WTC11 (cell line): ENCODE results near the gene RABL6. TPM values are rescaled to one million over a fixed set of nuclear protein-coding genes. Genes with fewer than 3 reads are reported as not detected.

Source experiments
- ATAC-seq: fragments of 200-7000 bp; cut with Tn5 transposase; 2 replicates; pipeline ENCODE4 v1.10.0; 2021; ENCODE audit warnings: mild to moderate bottlenecking, moderate library complexity
- CTCF ChIA-PET: fragments of 300-600 bp; sonication (Branson Sonifier 250); formaldehyde crosslinking; loops from one replicate; lab custom pipeline; 2021; ENCODE audit warnings: antibody characterized with exemption; lab: Charles Lee
- POLR2A ChIA-PET: fragments of 350-600 bp; sonication (Branson Sonifier 250); formaldehyde crosslinking; loops from one replicate; lab custom pipeline; 2021; ENCODE audit warnings: antibody characterized with exemption; lab: Charles Lee
- DNase-seq: peaks from one replicate; pipeline ENCODE4 v3.0.0; 2021; ENCODE audit warnings: low spot score
- H3K27ac Mint-ChIP-seq: 2 replicates; pipeline ENCODE4 v1.8.0; 2021; ENCODE audit warnings: mixed read lengths
- H3K27me3 Mint-ChIP-seq: 2 replicates; pipeline ENCODE4 v1.8.0; 2021; ENCODE audit warnings: low read depth, mild to moderate bottlenecking, moderate library complexity, mixed read lengths
- H3K36me3 Mint-ChIP-seq: 2 replicates; pipeline ENCODE4 v1.8.0; 2021; ENCODE audit warnings: mixed read lengths
- H3K4me1 Mint-ChIP-seq: 2 replicates; pipeline ENCODE4 v1.8.0; 2022; ENCODE audit warnings: mixed read lengths
- H3K4me3 Mint-ChIP-seq: 2 replicates; pipeline ENCODE4 v1.8.0; 2021; ENCODE audit warnings: mild to moderate bottlenecking, moderate library complexity, mixed read lengths
- H3K9me3 Mint-ChIP-seq: 2 replicates; pipeline ENCODE4 v1.8.0; 2021; ENCODE audit warnings: mixed read lengths
- AR ChIP-seq: fragments of 250-450 bp; sonication (Bioruptor Pico); IDR thresholded peaks from 2 replicates; pipeline ENCODE4 v1.9.0; 2021; ENCODE audit warnings: mild to moderate bottlenecking
- CREB1 ChIP-seq: sonication (generic); formaldehyde crosslinking; IDR thresholded peaks from 2 replicates; pipeline ENCODE4 v1.8.0; 2023; ENCODE audit warnings: mild to moderate bottlenecking, missing genetic modification reagents
- EMX1 ChIP-seq: fragments of 250-450 bp; sonication (Bioruptor Pico); IDR thresholded peaks from 2 replicates; pipeline ENCODE4 v1.8.0; 2021; ENCODE audit warnings: mild to moderate bottlenecking
- ETV6 ChIP-seq: sonication (generic); formaldehyde crosslinking; IDR thresholded peaks from 2 replicates; pipeline ENCODE4 v1.8.1; 2022; ENCODE audit warnings: mild to moderate bottlenecking, missing genetic modification reagents
- FOXK1 ChIP-seq: sonication (generic); formaldehyde crosslinking; IDR thresholded peaks from 2 replicates; pipeline ENCODE4 v1.8.0; 2022; ENCODE audit warnings: mild to moderate bottlenecking, moderate library complexity, missing genetic modification reagents
- GTF2I ChIP-seq: fragments of 250-450 bp; sonication (Bioruptor Pico); conservative IDR thresholded peaks from 2 replicates; pipeline ENCODE4 v1.4.0; 2021; ENCODE audit warnings: mild to moderate bottlenecking
- IRF1 ChIP-seq: sonication (generic); formaldehyde crosslinking; IDR thresholded peaks from 2 replicates; pipeline ENCODE4 v1.8.0; 2023; ENCODE audit warnings: missing genetic modification reagents
- MLX ChIP-seq: sonication (generic); formaldehyde crosslinking; IDR thresholded peaks from 2 replicates; pipeline ENCODE4 v1.8.1; 2023; ENCODE audit warnings: mild to moderate bottlenecking, missing genetic modification reagents, moderate library complexity
- SP1 ChIP-seq: sonication (generic); formaldehyde crosslinking; conservative IDR thresholded peaks from 2 replicates; pipeline ENCODE4 v1.8.1; 2022; ENCODE audit warnings: missing genetic modification reagents
- TP53 ChIP-seq: sonication (generic); formaldehyde crosslinking; IDR thresholded peaks from 2 replicates; pipeline ENCODE4 v1.8.1; 2023; ENCODE audit warnings: mild to moderate bottlenecking, missing genetic modification reagents
- ZNF219 ChIP-seq: sonication (generic); formaldehyde crosslinking; IDR thresholded peaks from 2 replicates; pipeline ENCODE4 v1.8.0; 2023; ENCODE audit warnings: missing genetic modification reagents, mild to moderate bottlenecking, borderline replicate concordance
- ZNF416 ChIP-seq: fragments of 250-450 bp; sonication (Bioruptor Pico); IDR thresholded peaks from 2 replicates; pipeline ENCODE4 v1.9.0; 2021; ENCODE audit warnings: mild to moderate bottlenecking, inconsistent platforms
- ZNF423 ChIP-seq: fragments of 250-450 bp; sonication (Bioruptor Pico); IDR thresholded peaks from 2 replicates; pipeline ENCODE4 v2.1.2; 2022; ENCODE audit warnings: mild to moderate bottlenecking, moderate library complexity
- total RNA-seq: library from RNA; stranded (reverse); gene quantifications from 3 replicates; pipeline ENCODE4 v1.2.3, GENCODE V29; 2021
- TF ChIP-seq, protein P1 (sequence below): fragments of 250-450 bp; sonication (Bioruptor Pico); IDR thresholded peaks from 2 replicates; pipeline ENCODE4 v2.1.2; 2022; ENCODE audit warnings: mild to moderate bottlenecking, moderate library complexity

The RABL6 gene
- total RNA-seq, 1 experiment from 2014 or later, result 171 TPM

- TF ChIP-seq CREB1 (no peak), ZNF219 (CRISPR knock-in tag) (no peak), EMX1 (CRISPR knock-in tag) (no peak), GTF2I (CRISPR knock-in tag) (no peak), MLX (CRISPR knock-in tag) (no peak), SP1 (no peak), ETV6 (CRISPR knock-in tag) (no peak), ZNF423 (CRISPR knock-in tag) (no peak)
- TF ChIP-seq, protein P1, sequence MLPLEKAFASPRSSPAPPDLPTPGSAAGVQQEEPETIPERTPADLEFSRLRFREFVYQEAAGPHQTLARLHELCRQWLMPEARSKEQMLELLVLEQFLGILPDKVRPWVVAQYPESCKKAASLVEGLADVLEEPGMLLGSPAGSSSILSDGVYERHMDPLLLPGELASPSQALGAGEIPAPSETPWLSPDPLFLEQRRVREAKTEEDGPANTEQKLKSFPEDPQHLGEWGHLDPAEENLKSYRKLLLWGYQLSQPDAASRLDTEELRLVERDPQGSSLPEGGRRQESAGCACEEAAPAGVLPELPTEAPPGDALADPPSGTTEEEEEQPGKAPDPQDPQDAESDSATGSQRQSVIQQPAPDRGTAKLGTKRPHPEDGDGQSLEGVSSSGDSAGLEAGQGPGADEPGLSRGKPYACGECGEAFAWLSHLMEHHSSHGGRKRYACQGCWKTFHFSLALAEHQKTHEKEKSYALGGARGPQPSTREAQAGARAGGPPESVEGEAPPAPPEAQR (CRISPR knock-in tag), result no peak
Observed at GRCh38 chr9:136815422-136815782, 7.7 kb downstream of the RABL6 start (continued).

DNA sequence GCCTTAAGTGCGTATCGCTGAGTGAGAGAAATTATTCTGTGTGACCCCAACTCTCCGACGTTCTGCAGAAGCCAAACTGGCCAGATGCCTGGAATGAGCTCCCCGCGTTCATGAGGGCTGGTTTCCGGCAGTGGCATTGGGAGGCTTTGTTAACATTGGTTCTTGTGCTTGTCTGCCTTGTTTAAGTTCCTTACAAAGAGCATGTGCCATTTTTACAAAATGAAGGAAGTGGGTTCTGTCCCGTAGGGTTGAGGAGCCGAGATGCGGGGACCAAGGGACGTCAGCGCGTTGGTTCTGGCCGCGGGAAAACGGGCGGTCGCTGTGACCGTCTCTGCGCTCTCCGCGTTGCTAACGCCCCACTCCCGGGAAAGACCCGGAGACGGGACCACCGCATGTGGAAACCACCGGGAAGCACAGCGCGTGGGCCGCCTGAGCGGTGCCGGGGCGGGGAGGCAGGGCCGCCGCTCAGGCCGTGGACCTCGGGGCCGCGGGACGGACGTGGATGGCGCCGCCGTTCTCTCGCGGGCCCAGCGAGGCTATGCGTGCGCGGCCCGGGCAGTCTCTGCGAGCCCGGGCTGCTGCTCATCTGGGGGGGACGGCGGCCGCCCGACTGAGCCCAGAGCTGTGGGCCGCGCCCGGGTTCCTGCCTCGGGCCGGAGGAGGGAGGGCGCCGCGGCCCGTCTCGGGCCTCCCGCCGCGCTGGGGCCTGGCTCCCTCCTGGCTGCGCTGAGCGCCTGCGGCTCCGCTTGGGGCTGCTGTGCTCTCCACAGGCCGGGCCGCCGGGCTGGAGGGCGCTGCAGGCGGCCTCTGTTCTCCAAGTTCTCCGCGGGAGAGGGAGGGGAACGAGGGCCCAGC is 13.4 kb downstream of the RABL6 start:
- Mint-ChIP-seq H3K4me3 (peak overlapping the region; percentile 75), H3K27me3 (no peaks in the 10 kb centered on the region), H3K4me1 (peaks cover 14% of the 10 kb centered on the region), H3K9me3 (no peaks in the 10 kb centered on the region), H3K36me3 (peaks cover 9% of the 10 kb centered on the region), H3K27ac (peak overlapping the region; percentile 14; the same call in 1 of the 2 replicates)
- peak; percentile 73 for ATAC-seq
- peak; percentile 47 for DNase-seq
- POLR2A ChIA-PET, result interaction anchor here (1.0 to 1.7 kb wide), 3 partner anchors 8 to 31 kb away, joined by 3 to 4 read pairs (median 3); partner anchors contain the start of gene TMEM141
- CTCF ChIA-PET, result interaction anchor here (0.5 to 5.8 kb wide), 7 partner anchors 14 to 248 kb away, joined by 3 to 64 read pairs (median 9); partner anchors contain the start of genes AJM1, LCN8, RABL6 and TMEM141
- TF ChIP-seq TP53 (CRISPR knock-in tag), result peak; percentile 33; the same call in 1 of the 2 replicates
- TF ChIP-seq ZNF423 (CRISPR knock-in tag), result peak; percentile 59; the same call in 1 of the 2 replicates
- TF ChIP-seq GTF2I (CRISPR knock-in tag), result no peak
- TF ChIP-seq FOXK1, result 0 out of 2 replicates have a peak, but pooled peaks have one; percentile 17
- TF ChIP-seq IRF1 (CRISPR knock-in tag), result 0 out of 2 replicates have a peak, but pooled peaks have one; percentile 23
- no peak for TF ChIP-seq ZNF416

- Mint-ChIP-seq H3K36me3 (peaks cover 6% of the 10 kb centered on the region), H3K4me3 (peak overlapping the region; percentile 55)
Observed at GRCh38 chr9:136821826-136822544, 14.2 kb downstream of the RABL6 start.

More at GRCh38 chr9:136821826-136822544, 14.2 kb downstream of the RABL6 start:
- TF ChIP-seq TP53 (CRISPR knock-in tag) (0 out of 2 replicates have a peak, but pooled peaks have one; percentile 1), AR (CRISPR knock-in tag) (no peak)
- TF ChIP-seq, all 79 proteins: peak for 1
- ChIA-PET POLR2A (interaction anchor here (0.9 to 1.5 kb wide), 3 partner anchors 9 to 21 kb away, joined by 3 to 5 read pairs (median 5); partner anchors contain the start of gene RABL6), CTCF (interaction anchor here (1.3 to 5.8 kb wide), 8 partner anchors 13 to 247 kb away, joined by 3 to 64 read pairs (median 6); partner anchors contain the start of genes AJM1, RABL6 and TMEM141)
- ATAC-seq, result peak; percentile 43
- no peaks in the 10 kb centered on the region for H3K27me3 Mint-ChIP-seq
- H3K9me3 Mint-ChIP-seq, result no peaks in the 10 kb centered on the region
- peak; percentile 56 for DNase-seq
- peaks cover 14% of the 10 kb centered on the region for H3K4me1 Mint-ChIP-seq
- H3K27ac Mint-ChIP-seq, result peak overlapping the region; percentile 73; the same call in 1 of the 2 replicates
